ENCODE data around the gene ARHGAP25. TPM values are rescaled to one million over a fixed set of nuclear protein-coding genes. Genes with fewer than 3 reads are reported as not detected.

Gene ARHGAP25
- total and polyA plus RNA-seq, 2 of the 4 experiments (the other 2 are of a cell fraction), result 0.29 to 0.36 TPM

- H3K23ac ChIP-seq (ENCODE audit: low read depth, low read length), result 0 out of 2 replicates have a peak overlapping the region, but pooled peaks have one; percentile 38
- H2BK5ac ChIP-seq (ENCODE audit: low read depth, low read length, poor library complexity, severe bottlenecking), result no peak overlapping the region
- dilution Hi-C loops (cut with HindIII; ENCODE audit: low sequenced_read_pairs, unreplicated experiment) (no loop called here), intact Hi-C loops (cut with micrococcal nuclease) (no loop called here), in situ Hi-C loops (cut with MboI; ENCODE audit: low sequenced_read_pairs) (no loop called here)
- H3K79me1 ChIP-seq (ENCODE audit: low read depth in 1 of 2, low read length in 2 of 2), result no peaks in the 10 kb centered on the region
- H2AFZ ChIP-seq (replicated peaks; ENCODE audit: low read length, poor library complexity), result no peak overlapping the region
- peak overlapping the region; percentile 87; the same call in 1 of the 2 replicates for H3K4ac ChIP-seq (ENCODE audit: low read depth, low read length)
- H3K27me3 ChIP-seq (ENCODE audit: control insufficient read depth, insufficient read depth, low read length), result no peaks in the 10 kb centered on the region
- no peak overlapping the region for H3K27ac ChIP-seq (ENCODE audit: insufficient read depth, low read length)
- H3K9ac ChIP-seq (ENCODE audit: low read depth, low read length), result no peak overlapping the region
- BruUV-seq (replicated peaks), result no TSS peak
- DNase-seq (no peak), ATAC-seq (ENCODE audit: low read depth) (no peak)
- no peaks in the 10 kb centered on the region for H4K20me1 ChIP-seq (ENCODE audit: insufficient read depth, low read length)
- peak overlapping the region; percentile 86 for H4K91ac ChIP-seq (ENCODE audit: insufficient read depth, low read depth, low read length)
- no peak overlapping the region for H3K56ac ChIP-seq (ENCODE audit: extremely low read depth, insufficient read depth, low read length)
- H3K18ac ChIP-seq (ENCODE audit: low read depth, low read length), result peak overlapping the region; percentile 37; the same call in 1 of the 2 replicates
- no peaks in the 10 kb centered on the region for H3K9me3 ChIP-seq (ENCODE audit: control insufficient read depth, insufficient read depth, low read length)
- peaks cover 28% of the 10 kb centered on the region for H3K4me1 ChIP-seq (ENCODE audit: control insufficient read depth, insufficient read depth, low read length)
- no CpG with 5 or more reads among the region's 6 CpGs for WGBS, 2 experiments (ENCODE audit: extremely low coverage in 2 of 2, insufficient read length in 1 of 2)
- H2BK15ac ChIP-seq (ENCODE audit: low read depth, low read length), result peak overlapping the region; percentile 41; the same call in 1 of the 3 replicates
- peak overlapping the region; percentile 91 for H3K14ac ChIP-seq (replicated peaks; ENCODE audit: low read depth, low read length)
- ChIA-PET POLR2A (ENCODE audit: unreplicated experiment) (no interaction called here), CTCF (interaction anchor here (0.8 kb wide), 1 partner anchor 22 kb away, joined by 3 read pairs; no protein-coding TSS in a partner anchor)
- H4K8ac ChIP-seq (ENCODE audit: low read depth in 2 of 2, low read length in 2 of 2), result peak overlapping the region in 1 of 2 experiments; percentile 63; a peak in 1 of 4 replicates
- H3K4me2 ChIP-seq (ENCODE audit: low read depth, low read length), result no peak overlapping the region
- peak overlapping the region; percentile 72; the same call in 1 of the 2 replicates for H2BK20ac ChIP-seq (ENCODE audit: low read depth, low read length)
- peaks cover 17% of the 10 kb centered on the region for H3K9me1 ChIP-seq (ENCODE audit: insufficient read depth, low read length)
- no peaks in the 10 kb centered on the region for H3K36me3 ChIP-seq (ENCODE audit: control insufficient read depth, insufficient read depth, low read length)
- H3K4me3 ChIP-seq (ENCODE audit: insufficient read depth, low read depth, low read length), result no peak overlapping the region
- H2AK5ac ChIP-seq (ENCODE audit: low read depth, low read length), result peak overlapping the region; percentile 87
- TF ChIP-seq CEBPB (IDR thresholded peaks at IDR 0.05; ENCODE audit: low read depth, low read length), result no peak
- no peak for TF ChIP-seq MAFK (IDR thresholded peaks at IDR 0.05; ENCODE audit: low read depth, low read length)
- no peak for TF ChIP-seq MAZ (IDR thresholded peaks at IDR 0.05; ENCODE audit: borderline replicate concordance, low read depth, low read length)
- no peak for TF ChIP-seq RCOR1 (IDR thresholded peaks at IDR 0.05; ENCODE audit: insufficient replicate concordance, low read length)
- no peak for TF ChIP-seq USF2 (IDR thresholded peaks at IDR 0.05; ENCODE audit: low read depth, low read length)
- TF ChIP-seq ELK1 (IDR thresholded peaks at IDR 0.05; ENCODE audit: borderline replicate concordance, low read depth, low read length), result no peak
- TF ChIP-seq RFX5 (IDR thresholded peaks at IDR 0.05; ENCODE audit: low read depth, low read length), result no peak
- TF ChIP-seq BHLHE40 (IDR thresholded peaks at IDR 0.05; ENCODE audit: low read depth, low read length), result no peak
- TF ChIP-seq SMC3 (IDR thresholded peaks at IDR 0.05; ENCODE audit: low read depth, low read length), result no peak
- no peak for TF ChIP-seq RAD21 (IDR thresholded peaks at IDR 0.05; ENCODE audit: low read length)
- no peak for TF ChIP-seq NFE2L2 (IDR thresholded peaks at IDR 0.05; ENCODE audit: low read depth, low read length)
- TF ChIP-seq CHD1 (IDR thresholded peaks at IDR 0.05; ENCODE audit: low read depth, low read length), result no peak
- peak overlapping the region; percentile 86; the same call in 1 of the 2 replicates for H2BK120ac ChIP-seq (ENCODE audit: low read depth, low read length)
- H2AK9ac ChIP-seq (replicated peaks; ENCODE audit: low read depth, low read length, poor library complexity), result no peak overlapping the region
- H4K5ac ChIP-seq (ENCODE audit: low read depth, low read length), result no peak overlapping the region
Observed at GRCh38 chr2:68770271-68771111, 35.9 kb downstream of the ARHGAP25 start.
